ENCODE results near the gene COL4A2.

COL4A2 gene

DNA sequence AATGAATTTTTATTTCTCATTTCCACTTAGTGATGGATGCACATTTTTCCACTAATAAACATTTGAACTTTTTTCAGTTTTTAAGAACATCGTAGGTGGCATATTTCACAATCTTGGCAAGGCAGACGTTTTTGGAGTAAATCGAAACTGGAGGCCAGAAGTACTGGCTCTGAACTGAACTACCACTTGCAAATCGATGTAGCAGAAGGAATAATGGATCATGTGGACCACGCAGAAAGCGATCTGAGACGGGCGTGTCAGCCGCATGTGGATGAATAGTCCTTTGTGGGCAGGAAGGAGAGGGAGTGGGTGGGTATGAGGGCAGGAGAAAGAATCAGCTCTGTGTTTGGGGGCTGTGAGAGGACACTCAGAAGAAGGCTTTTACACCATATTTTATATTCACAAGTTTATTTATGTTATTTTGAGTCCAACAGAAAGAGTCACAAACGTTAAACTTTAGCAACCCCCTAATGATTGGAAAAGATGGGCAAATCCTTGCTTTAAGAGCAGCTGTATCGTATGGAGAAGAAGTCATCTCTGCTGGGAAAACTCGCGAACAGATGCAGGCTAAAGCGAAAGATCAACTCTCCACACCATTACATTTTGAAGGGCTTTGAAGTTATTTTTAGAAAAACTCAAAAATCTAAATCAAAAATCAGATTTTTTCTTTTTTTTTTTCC is 90.5 kb downstream of the COL4A2 start:
- in situ Hi-C loops (cut with MboI; ENCODE audit: low sequenced_read_pairs) = no loop called here

- in situ Hi-C loops (cut with MboI; ENCODE audit: low sequenced_read_pairs) = no loop called here
Observed at GRCh38 chr13:110398564-110399507, 91.8 kb downstream of the COL4A2 start.

DNA sequence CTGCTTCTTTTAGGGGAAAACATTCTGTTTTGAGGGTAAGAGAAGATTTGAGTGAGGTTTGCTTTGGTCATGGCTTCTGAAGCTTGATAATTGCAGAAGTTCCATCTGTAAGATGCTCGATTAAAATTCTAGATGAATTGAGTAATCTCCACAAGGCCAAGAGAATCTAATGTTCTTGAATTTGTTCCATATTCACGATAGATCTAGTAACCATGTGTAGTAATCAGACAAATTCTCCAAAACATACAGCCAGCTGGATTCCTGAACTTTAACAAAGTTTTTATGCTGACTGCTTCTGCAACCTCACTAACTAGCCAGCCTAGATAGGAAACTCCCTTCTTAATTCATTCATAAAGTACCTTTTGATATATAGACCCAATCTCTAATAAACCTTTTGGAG is 92.7 kb downstream of the COL4A2 start:
- in situ Hi-C loops (cut with MboI; ENCODE audit: low sequenced_read_pairs) = loop anchor here (25.0 kb wide), 1 partner anchor 1438 kb away; no protein-coding TSS in a partner anchor

DNA sequence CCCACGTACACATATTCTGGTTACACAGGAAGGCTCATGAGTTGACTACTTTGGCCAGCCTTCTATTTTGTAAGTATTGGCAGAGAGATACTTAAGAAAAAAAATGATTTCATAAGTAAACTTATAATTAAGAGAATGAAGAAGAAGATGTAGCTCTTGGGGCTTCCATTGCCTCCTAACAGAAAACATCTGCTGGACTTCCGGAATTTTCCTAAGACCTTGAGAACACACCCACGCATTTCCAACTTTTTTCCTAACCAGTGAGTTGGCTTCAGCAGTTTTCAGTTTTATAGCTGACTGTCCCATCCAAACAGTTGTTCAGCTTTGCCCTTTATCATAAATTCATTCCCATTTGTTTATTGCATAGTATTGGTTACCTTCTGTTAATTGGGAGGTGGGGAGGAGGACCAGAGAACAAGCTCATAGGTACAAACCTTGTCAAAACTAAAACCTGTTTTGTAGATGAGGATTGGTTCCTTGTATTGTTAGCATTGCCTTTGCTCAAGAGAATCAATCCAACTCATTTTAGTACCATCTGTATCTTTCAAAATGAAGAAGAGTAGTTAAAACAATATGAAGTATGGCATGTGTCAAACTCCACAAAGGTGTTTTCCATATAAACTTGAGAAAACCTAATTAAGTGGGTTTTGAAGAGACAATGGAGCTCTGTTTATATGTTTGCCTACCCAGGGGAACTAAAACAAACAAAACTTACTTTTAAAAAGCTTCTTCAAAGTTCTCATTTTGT is 93.9 kb downstream of the COL4A2 start:
- in situ Hi-C loops (cut with MboI; ENCODE audit: low sequenced_read_pairs) = loop anchor here (25.0 kb wide), 1 partner anchor 1439 kb away; no protein-coding TSS in a partner anchor

- in situ Hi-C loops (cut with MboI; ENCODE audit: low sequenced_read_pairs) = loop anchor here (25.0 kb wide), 1 partner anchor 1440 kb away; no protein-coding TSS in a partner anchor
Observed at GRCh38 chr13:110402299-110403069, 95.4 kb downstream of the COL4A2 start.

GRCh38 chr13:110403315-110403714 is 96.2 kb downstream of the COL4A2 start:
- in situ Hi-C loops (cut with MboI; ENCODE audit: low sequenced_read_pairs) = loop anchor here (25.0 kb wide), 1 partner anchor 1441 kb away; no protein-coding TSS in a partner anchor

- in situ Hi-C loops (cut with MboI; ENCODE audit: low sequenced_read_pairs) = loop anchor here (25.0 kb wide), 1 partner anchor 1441 kb away; no protein-coding TSS in a partner anchor
Observed at GRCh38 chr13:110403721-110404120, 96.6 kb downstream of the COL4A2 start.

- in situ Hi-C loops (cut with MboI; ENCODE audit: low sequenced_read_pairs) = loop anchor here (25.0 kb wide), 1 partner anchor 1442 kb away; no protein-coding TSS in a partner anchor
Observed at GRCh38 chr13:110404321-110404720, 97.2 kb downstream of the COL4A2 start.

DNA sequence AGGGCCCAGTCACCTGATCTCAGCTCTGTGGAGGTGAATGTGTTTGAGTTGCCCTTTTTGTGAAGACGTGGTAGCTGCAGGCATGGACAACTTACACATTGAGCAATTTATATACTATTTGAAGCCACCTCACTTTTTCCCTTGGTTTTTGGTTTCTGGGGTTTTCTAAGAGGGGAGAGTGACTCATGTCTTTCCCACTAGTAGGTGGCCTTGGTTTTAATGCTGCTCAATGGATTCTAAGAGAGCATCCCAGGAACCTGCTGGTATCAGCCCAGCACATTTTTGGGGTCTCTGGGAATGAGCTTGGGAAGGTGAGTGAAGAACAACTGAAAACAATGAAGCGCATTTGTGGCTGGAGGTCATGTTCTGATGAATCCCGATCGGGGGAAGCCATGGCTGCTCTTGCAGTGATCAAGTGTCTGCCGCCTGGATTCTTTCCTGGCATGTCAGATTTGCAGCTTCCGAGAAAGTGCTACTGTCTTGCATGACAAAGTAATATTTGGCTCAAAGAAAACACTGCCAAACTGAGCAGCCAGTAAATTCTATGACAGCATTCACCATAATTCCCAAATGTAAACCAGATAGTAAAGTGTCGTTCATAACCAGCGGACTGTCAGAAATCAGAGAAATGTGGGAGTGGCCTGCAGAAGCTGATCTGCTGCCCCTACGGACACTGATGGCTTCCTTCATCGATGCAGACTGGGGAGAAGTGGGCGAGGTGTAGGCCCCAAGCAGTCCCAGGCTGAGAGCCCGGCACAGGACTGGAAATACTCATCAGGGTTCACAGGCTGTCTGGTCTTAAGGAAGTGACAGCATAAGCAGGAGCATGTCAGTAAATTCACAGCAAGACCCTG is 98.7 kb downstream of the COL4A2 start:
- in situ Hi-C loops (cut with MboI; ENCODE audit: low sequenced_read_pairs) = loop anchor here (25.0 kb wide), 1 partner anchor 1444 kb away; no protein-coding TSS in a partner anchor

DNA sequence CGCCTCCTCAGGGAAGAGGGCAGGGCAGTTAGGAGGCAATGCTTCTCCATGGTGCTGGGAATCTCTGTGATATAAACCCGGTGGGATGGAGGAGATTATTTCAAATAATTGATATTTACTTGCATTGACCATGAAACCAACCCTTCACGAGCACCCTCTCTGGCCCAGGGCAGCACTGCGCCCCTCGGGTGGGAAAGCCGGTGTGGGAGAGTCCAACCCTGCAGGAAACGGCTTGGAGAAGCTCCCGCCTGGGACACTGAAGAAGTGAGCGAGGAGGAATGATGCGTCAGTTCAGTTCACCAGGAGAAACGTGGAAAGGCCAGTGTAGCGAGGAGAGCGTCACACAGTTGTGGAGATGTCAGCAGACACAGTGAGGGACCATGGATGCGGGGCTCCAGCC is 99.9 kb downstream of the COL4A2 start:
- in situ Hi-C loops (cut with MboI; ENCODE audit: low sequenced_read_pairs) = loop anchor here (25.0 kb wide), 1 partner anchor 1445 kb away; no protein-coding TSS in a partner anchor

DNA sequence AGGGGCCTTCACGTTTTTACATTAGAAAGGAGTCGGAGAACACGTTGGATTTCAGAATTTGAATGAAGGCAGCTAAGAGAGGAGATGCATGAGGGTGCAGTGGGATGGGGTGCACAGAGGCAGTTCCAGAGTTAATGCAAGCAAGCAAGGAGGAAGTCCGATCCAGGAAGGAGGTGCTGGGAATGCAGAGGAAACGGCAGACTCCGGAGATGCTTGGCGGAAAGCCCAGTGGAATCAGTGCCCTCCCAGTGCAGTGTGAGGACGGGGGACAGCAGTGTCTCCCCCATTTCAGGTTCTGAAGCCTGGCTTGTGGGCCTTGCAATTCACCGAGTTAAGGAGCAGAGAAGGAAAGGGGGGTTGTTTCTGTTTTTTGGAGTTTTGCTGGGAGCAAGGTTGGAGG is 100.4 kb downstream of the COL4A2 start:
- in situ Hi-C loops (cut with MboI; ENCODE audit: low sequenced_read_pairs) = loop anchor here (25.0 kb wide), 1 partner anchor 1445 kb away; no protein-coding TSS in a partner anchor

DNA sequence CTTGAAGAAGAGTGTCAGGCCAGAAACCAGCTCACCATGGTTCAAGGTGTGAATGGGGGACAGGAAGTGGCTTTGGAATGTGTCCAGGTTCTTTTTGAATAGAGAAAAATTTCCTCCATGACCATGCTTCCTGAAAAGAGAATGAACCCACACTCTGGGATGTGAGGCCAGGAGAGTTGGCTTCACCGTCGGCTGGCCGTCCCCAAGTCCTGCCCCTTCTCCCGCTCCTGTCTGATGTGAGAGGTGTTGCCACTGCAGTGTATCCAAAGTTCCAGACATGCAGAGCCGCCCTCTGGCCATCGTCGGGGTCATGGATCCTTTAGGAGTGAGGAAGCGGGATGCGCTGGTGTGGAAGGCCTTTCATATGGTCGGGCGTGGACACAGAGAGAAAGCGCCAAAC is 101.2 kb downstream of the COL4A2 start:
- in situ Hi-C loops (cut with MboI; ENCODE audit: low sequenced_read_pairs) = loop anchor here (25.0 kb wide), 1 partner anchor 1446 kb away; no protein-coding TSS in a partner anchor

GRCh38 chr13:110409581-110409992 is 102.5 kb downstream of the COL4A2 start:
- in situ Hi-C loops (cut with MboI; ENCODE audit: low sequenced_read_pairs) = loop anchor here (25.0 kb wide), 1 partner anchor 1447 kb away; no protein-coding TSS in a partner anchor

DNA sequence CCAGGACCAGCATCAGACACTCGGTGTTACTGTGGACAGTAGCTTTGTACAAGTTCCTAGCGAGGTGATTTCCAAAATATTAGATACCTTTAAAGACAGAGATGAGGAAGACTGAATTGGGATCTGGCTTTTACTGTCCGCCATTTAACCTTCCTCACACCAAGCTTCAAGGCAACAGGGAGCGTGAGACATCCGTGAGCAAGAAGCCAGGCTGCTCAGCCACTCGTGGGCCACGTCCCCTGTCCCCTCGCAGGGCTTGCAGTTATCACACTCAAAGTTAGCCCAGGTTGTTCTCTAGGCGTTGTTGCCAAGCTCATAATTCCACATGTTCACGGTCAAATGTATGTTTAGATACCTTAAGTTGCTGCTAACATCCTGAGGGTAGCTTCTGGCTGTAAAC is 102.9 kb downstream of the COL4A2 start:
- in situ Hi-C loops (cut with MboI; ENCODE audit: low sequenced_read_pairs) = loop anchor here (25.0 kb wide), 1 partner anchor 1448 kb away; no protein-coding TSS in a partner anchor

DNA sequence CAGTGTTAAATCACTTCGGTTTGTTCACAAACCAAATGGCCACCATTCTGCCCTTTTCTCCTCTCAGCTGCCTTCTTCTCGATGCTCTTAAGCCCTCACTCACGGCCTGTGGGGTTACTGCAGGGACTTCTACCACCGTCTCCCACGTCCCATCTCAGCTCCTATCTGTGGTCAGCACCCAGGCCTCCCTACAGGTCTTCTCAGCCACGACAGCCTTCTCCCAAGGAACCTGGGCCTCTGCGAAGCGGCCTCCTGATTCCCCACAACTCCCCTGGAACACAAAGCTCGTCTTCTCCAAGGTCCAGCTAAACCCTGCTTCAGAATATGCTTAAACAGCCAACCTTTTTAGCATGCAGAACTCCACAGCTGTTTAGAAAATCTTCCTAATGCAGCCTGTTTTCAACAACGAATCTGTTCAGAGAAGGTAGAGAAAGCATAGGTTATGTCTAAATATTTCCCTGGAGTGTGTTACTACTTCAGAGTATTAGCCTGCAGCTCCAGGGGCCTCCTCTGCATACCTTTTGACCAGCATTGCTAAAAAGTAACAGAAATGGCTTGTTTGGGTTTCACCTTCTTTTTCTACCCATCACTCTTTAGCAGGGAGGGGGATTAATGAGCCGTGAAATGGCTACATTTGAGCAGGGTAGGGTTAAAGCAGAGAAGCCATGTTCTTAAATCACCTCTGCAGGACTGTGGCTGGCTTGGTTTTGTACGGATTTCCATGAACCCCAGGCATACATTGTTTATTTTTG is 104.0 kb downstream of the COL4A2 start:
- in situ Hi-C loops (cut with MboI; ENCODE audit: low sequenced_read_pairs) = loop anchor here (25.0 kb wide), 1 partner anchor 1449 kb away; no protein-coding TSS in a partner anchor

GRCh38 chr13:110411688-110412059 is 104.6 kb downstream of the COL4A2 start:
- in situ Hi-C loops (cut with MboI; ENCODE audit: low sequenced_read_pairs) = loop anchor here (25.0 kb wide), 1 partner anchor 1449 kb away; no protein-coding TSS in a partner anchor

- in situ Hi-C loops (cut with MboI; ENCODE audit: low sequenced_read_pairs) = loop anchor here (25.0 kb wide), 1 partner anchor 1450 kb away; no protein-coding TSS in a partner anchor
Observed at GRCh38 chr13:110412132-110412914, 105.2 kb downstream of the COL4A2 start.

All from HL-60/S4 treated with retinoic acid at 250 ng/mL for 4 days and 3 days (cell line).